Lung (tissue), 16 donors: Measurements from ENCODE around the gene AMER3. TPM values are rescaled to one million over a fixed set of nuclear protein-coding genes. Genes with fewer than 3 reads are reported as not detected.
"Not testable (repeated sequence)": the region's sequence is repeated elsewhere in the genome, so short reads cannot be mapped to it uniquely, and the experiment has no call there.

Source experiments
- ATAC-seq: fragments of 200-7000 bp; cut with Tn5 transposase; one replicate; pipeline ENCODE4 v1.9.1; 2020; ENCODE audit warnings: moderate number of reproducible peaks; ENCODE audit not compliant: insufficient read depth, low FRiP score
- DNase-seq, 3 donors: peaks; one replicate each; pipeline ENCODE4 v3.0.0-alpha.2; 2013 to 2017
- H3K27ac ChIP-seq, 2 donors: one replicate each; pipeline ENCODE4 v1.5.1; 2013; ENCODE audit warnings: mild to moderate bottlenecking in 2 of 2, moderate library complexity in 2 of 2, control low read depth in 1 of 2, inconsistent platforms in 1 of 2, low read depth in 1 of 2, low read length in 1 of 2
- H3K27me3 ChIP-seq, 3 donors: one replicate each; pipeline ENCODE4 v1.5.1; 2013; ENCODE audit warnings: low read length in 2 of 3; ENCODE audit not compliant: control insufficient read depth in 3 of 3, insufficient read depth in 3 of 3
- H3K36me3 ChIP-seq, 4 donors: one replicate each; pipeline ENCODE4 v1.5.1; 2013; ENCODE audit warnings: low read length in 4 of 4, mild to moderate bottlenecking in 1 of 4, moderate library complexity in 1 of 4; ENCODE audit not compliant: control insufficient read depth in 4 of 4, insufficient read depth in 4 of 4
- H3K4me1 ChIP-seq, 5 donors: one replicate each; pipeline ENCODE4 v1.5.1; 2013; ENCODE audit warnings: low read length in 5 of 5, mild to moderate bottlenecking in 2 of 5, moderate library complexity in 1 of 5; ENCODE audit not compliant: control insufficient read depth in 5 of 5, insufficient read depth in 5 of 5
- H3K4me3 ChIP-seq: one replicate; pipeline ENCODE4 v1.5.1; 2013; ENCODE audit warnings: mild to moderate bottlenecking, control low read depth, moderate library complexity
- H3K9ac ChIP-seq, 2 donors: one replicate each; pipeline ENCODE4 v1.5.1; 2013; ENCODE audit warnings: low read length in 2 of 2, control low read depth in 1 of 2; ENCODE audit not compliant: insufficient read depth in 1 of 2
- H3K9me3 ChIP-seq, 4 donors: one replicate each; pipeline ENCODE4 v1.5.1; 2013; ENCODE audit warnings: low read length in 3 of 4, mild to moderate bottlenecking in 1 of 4, moderate library complexity in 1 of 4; ENCODE audit not compliant: control insufficient read depth in 4 of 4, insufficient read depth in 3 of 4
- CTCF ChIP-seq: IDR thresholded peaks from 2 replicates; pipeline ENCODE4 v1.5.1; 2012; ENCODE audit warnings: mild to moderate bottlenecking; ENCODE audit errors: control extremely low read depth, extremely low read depth
- WGBS, 2 donors: extraction: QIAGEN DNeasy Blood & Tissue Kit; methylation state at CpG; one replicate each; pipeline ENCODE4 v1.1.7; 2013; 5-methylcytosine and 5-hydroxymethylcytosine counted together
- long read RNA-seq, 5 donors: transcript quantifications; one replicate each; lab custom pipeline, GENCODE V29; 2026
- polyA plus RNA-seq, 2 donors: library from polyadenylated mRNA; stranded (reverse); fragments of 200-250 nt; gene quantifications; one replicate each; pipeline ENCODE4 v1.2.1, GENCODE V29; 2013
- total RNA-seq, 2 donors: library from RNA; depleted of rRNA in 1 of 2; stranded (reverse); fragments of >200 nt in 1 of 2; gene quantifications; one replicate each; pipeline ENCODE4 v1.2.1, GENCODE V29; 2014 to 2021
- donor health status: control.
- donor health status: control.
- donor health status: Bipolar disorder and iron deficiency.
- donor health status: healthy.
- donor health status: DM: yes; HTN: yes; CAD: no.

The AMER3 gene
- total RNA-seq: under 1 TPM; 0.09 to 0.74 TPM
- not detected for polyA plus RNA-seq
- long read RNA-seq, donor 1: 0 reads
- long read RNA-seq, donor 2: 0 reads
- long read RNA-seq, donor 3: 0 reads
- long read RNA-seq, donor 4: 0 reads
- long read RNA-seq, donor 5: 0 reads

GRCh38 chr2:130755256-130756052, at the start of gene AMER3:
Gene AMER3 (plus strand): TSS chr2:130755540. CDS start chr2:130762073, 6,533 bp downstream.
- Histone ChIP-seq H3K4me3 (peak within 1 kb of the TSS; percentile 1), H3K27me3 (peaks cover 11 to 37% (median 21%) of the 10 kb centered on the region in 3 donors), H3K4me1 (peaks cover 0 to 3% (median 0%) of the 10 kb centered on the region in 5 donors), H3K9me3 (peaks cover 0 to 7% (median 0%) of the 10 kb centered on the region in 4 donors), H3K36me3 (no peaks in the 10 kb centered on the region), H3K9ac (no peak within 1 kb of the TSS), H3K27ac (no peak within 1 kb of the TSS)
- WGBS, 2 donors: 3 to 4% methylated on average over 43 of the region's 43 CpGs
- ATAC-seq (no peak), DNase-seq (peak in 1 of 3 donors; percentile 13)
- no peak for TF ChIP-seq CTCF

DNA sequence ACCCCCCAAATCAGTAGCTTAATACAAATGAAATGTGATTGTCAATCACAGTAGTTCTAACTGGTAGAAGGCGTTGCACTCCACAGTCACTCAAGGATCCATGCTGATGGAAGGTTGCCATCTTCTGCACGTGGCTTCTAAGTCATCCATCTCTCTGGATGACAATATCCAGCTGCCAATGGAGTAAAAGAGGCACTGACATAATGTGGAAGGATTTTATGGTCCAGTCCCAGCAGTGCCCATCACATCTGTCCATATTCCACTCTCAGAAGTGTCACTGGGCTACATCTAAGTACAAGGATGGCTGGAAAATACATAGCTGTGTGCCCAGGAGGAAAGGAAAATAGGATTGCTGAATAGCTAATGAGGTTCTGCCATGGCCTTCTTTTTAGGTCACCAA, 40.5 kb upstream of the AMER3 start:
- not testable (repeated sequence) for H3K4me1 ChIP-seq, DNase-seq, H3K4me3 ChIP-seq, H3K36me3 ChIP-seq, H3K27ac ChIP-seq, ATAC-seq, H3K27me3 ChIP-seq, H3K9ac ChIP-seq, H3K9me3 ChIP-seq
- no CpG with 5 or more reads among the region's 2 CpGs for WGBS, 2 donors

GRCh38 chr2:130720036-130720435, 35.3 kb upstream of the AMER3 start:
- Histone ChIP-seq H3K27me3 (no peaks in the 10 kb centered on the region), H3K9me3 (peaks cover 0 to 2% (median 0%) of the 10 kb centered on the region in 4 donors), H3K9ac (no peak overlapping the region), H3K36me3 (no peaks in the 10 kb centered on the region), H3K27ac (no peak overlapping the region), H3K4me1 (no peaks in the 10 kb centered on the region), H3K4me3 (no peak overlapping the region)
- TF ChIP-seq CTCF: no peak
- ATAC-seq (no peak), DNase-seq (no peak)
- WGBS, 2 donors: 87 to 89% methylated on average over 8 of the region's 8 CpGs

DNA sequence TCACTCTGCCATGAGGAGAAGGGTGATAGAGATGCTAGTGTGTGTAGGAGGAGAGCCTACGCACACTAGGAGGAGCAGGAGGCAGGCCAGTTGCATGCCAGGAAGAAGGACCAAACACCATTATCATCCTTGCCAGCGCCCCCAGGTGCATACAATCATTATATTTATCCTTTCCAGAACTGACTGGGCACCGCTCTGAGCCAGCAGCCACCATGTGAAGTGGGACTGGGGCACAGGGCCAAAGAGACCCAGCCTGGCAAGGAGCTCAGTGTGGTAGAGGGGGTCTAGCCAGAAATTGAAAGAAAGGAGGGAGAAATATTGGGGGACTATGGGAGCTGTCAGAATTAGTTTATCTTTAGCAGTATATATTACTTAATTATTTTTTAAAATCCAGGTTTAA, 34.8 kb upstream of the AMER3 start:
- Histone ChIP-seq H3K9ac (no peak overlapping the region), H3K27ac (no peak overlapping the region), H3K4me1 (no peaks in the 10 kb centered on the region), H3K36me3 (no peaks in the 10 kb centered on the region), H3K4me3 (no peak overlapping the region), H3K9me3 (peaks cover 0 to 2% (median 0%) of the 10 kb centered on the region in 4 donors), H3K27me3 (no peaks in the 10 kb centered on the region)
- ATAC-seq: no peak
- no peak for TF ChIP-seq CTCF
- WGBS, 2 donors: 73 to 90% methylated on average over 3 of the region's 3 CpGs
- DNase-seq: no peak
